ENCODE results near the gene FLCN.

The FLCN gene

GRCh38 chr17:17241656-17242055 is 4.7 kb upstream of the FLCN start:
- Histone ChIP-seq H3K4me1 (ENCODE audit: insufficient read depth, low read length, severe bottlenecking) (peaks cover 12% of the 10 kb centered on the region), H4K20me1 (ENCODE audit: insufficient read depth, low read length) (no peaks in the 10 kb centered on the region), H3K27me3 (ENCODE audit: insufficient read depth, low read length) (no peaks in the 10 kb centered on the region), H3K27ac (ENCODE audit: low read depth, low read length, poor library complexity, severe bottlenecking) (no peak overlapping the region), H3K4me2 (ENCODE audit: low read length) (no peak overlapping the region), H3K79me2 (ENCODE audit: insufficient read depth, low read length) (peaks cover 2% of the 10 kb centered on the region; the same call in 1 of the 2 replicates), H2AFZ (ENCODE audit: low read length) (no peak overlapping the region), H3K36me3 (ENCODE audit: insufficient read depth, low read length) (peaks cover 22% of the 10 kb centered on the region), H3K4me3 (ENCODE audit: low read depth, low read length, poor library complexity, severe bottlenecking) (no peak overlapping the region), H3F3A (ENCODE audit: insufficient read depth, low read length) (no peaks in the 10 kb centered on the region), H3K9ac (ENCODE audit: low read length) (no peak overlapping the region), H3K9me2 (ENCODE audit: low read depth, low read length) (no peaks in the 10 kb centered on the region), H3K9me3 (ENCODE audit: low read length) (no peaks in the 10 kb centered on the region)
- TF ChIP-seq EZH2 (IDR thresholded peaks at IDR 0.05; ENCODE audit: borderline replicate concordance, low read length) = no peak
- TF ChIP-seq, protein P1, sequence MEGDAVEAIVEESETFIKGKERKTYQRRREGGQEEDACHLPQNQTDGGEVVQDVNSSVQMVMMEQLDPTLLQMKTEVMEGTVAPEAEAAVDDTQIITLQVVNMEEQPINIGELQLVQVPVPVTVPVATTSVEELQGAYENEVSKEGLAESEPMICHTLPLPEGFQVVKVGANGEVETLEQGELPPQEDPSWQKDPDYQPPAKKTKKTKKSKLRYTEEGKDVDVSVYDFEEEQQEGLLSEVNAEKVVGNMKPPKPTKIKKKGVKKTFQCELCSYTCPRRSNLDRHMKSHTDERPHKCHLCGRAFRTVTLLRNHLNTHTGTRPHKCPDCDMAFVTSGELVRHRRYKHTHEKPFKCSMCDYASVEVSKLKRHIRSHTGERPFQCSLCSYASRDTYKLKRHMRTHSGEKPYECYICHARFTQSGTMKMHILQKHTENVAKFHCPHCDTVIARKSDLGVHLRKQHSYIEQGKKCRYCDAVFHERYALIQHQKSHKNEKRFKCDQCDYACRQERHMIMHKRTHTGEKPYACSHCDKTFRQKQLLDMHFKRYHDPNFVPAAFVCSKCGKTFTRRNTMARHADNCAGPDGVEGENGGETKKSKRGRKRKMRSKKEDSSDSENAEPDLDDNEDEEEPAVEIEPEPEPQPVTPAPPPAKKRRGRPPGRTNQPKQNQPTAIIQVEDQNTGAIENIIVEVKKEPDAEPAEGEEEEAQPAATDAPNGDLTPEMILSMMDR (IDR thresholded peaks at IDR 0.05; ENCODE audit: low read length) = no peak

- H2AFZ ChIP-seq (ENCODE audit: low read length) = no peak overlapping the region
- no peaks in the 10 kb centered on the region for H3K27me3 ChIP-seq (ENCODE audit: insufficient read depth, low read length)
- peaks cover 8% of the 10 kb centered on the region; the same call in 1 of the 2 replicates for H3K36me3 ChIP-seq (ENCODE audit: insufficient read depth, low read length)
- H3F3A ChIP-seq (ENCODE audit: insufficient read depth, low read length) = no peaks in the 10 kb centered on the region
- peaks cover 26% of the 10 kb centered on the region for H3K4me1 ChIP-seq (ENCODE audit: insufficient read depth, low read length, severe bottlenecking)
- H4K20me1 ChIP-seq (ENCODE audit: insufficient read depth, low read length) = no peaks in the 10 kb centered on the region
- TF ChIP-seq, protein P1 (IDR thresholded peaks at IDR 0.05; ENCODE audit: low read length) = no peak
- no peak for TF ChIP-seq EZH2 (IDR thresholded peaks at IDR 0.05; ENCODE audit: borderline replicate concordance, low read length)
- H3K4me2 ChIP-seq (ENCODE audit: low read length) = no peak overlapping the region
- H3K27ac ChIP-seq (ENCODE audit: low read depth, low read length, poor library complexity, severe bottlenecking) = peak overlapping the region; percentile 1
- peaks cover 18% of the 10 kb centered on the region; the same call in 1 of the 2 replicates for H3K79me2 ChIP-seq (ENCODE audit: insufficient read depth, low read length)
- H3K4me3 ChIP-seq (ENCODE audit: low read depth, low read length, poor library complexity, severe bottlenecking) = no peak overlapping the region
- H3K9me2 ChIP-seq (ENCODE audit: low read depth, low read length) = no peaks in the 10 kb centered on the region
- H3K9ac ChIP-seq (ENCODE audit: low read length) = no peak overlapping the region
- no peaks in the 10 kb centered on the region for H3K9me3 ChIP-seq (ENCODE audit: low read length)
Observed at GRCh38 chr17:17239832-17240231, 2.9 kb upstream of the FLCN start.

DNA sequence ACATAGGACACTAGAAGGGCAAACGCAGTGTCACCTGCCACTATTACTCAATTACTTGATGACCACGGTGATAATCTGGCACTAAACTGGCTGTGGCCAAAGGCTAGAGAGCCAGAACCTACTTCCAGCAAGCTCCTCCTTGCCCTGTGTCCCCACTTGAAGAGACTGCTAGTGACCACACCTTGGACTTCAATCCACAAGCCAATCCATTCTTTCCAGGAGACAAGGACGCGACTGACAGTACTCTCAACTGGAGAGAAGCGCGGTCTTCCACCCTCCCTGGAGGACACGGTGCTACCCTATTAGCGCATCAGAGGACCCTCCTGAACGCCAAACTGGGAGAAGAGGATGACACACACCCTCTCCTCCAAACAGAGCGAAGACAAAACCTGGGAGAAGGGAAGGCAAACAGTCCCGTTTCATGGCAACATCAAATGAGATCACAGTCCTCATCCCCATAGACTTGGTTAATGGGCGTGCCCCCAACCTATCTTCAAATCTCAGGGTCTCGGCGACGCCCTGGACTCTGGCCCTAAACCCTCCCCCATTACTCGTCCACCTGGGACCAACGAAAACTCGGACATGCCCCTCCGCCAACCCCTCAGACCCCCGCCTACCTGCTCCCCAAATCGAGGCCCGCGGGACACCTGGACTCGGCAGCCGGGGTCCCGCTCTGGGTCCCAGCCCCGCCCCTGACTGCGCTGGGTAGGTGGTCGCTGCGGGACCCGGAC is 508 bp downstream of the FLCN start:
- Histone ChIP-seq H3K9me3 (ENCODE audit: low read length) (no peaks in the 10 kb centered on the region), H3K4me1 (ENCODE audit: insufficient read depth, low read length, severe bottlenecking) (peaks cover 26% of the 10 kb centered on the region), H3K27ac (ENCODE audit: low read depth, low read length, poor library complexity, severe bottlenecking) (no peak overlapping the region), H2AFZ (ENCODE audit: low read length) (no peak overlapping the region), H3K4me2 (ENCODE audit: low read length) (peak overlapping the region; percentile 100), H3K27me3 (ENCODE audit: insufficient read depth, low read length) (no peaks in the 10 kb centered on the region), H3K79me2 (ENCODE audit: insufficient read depth, low read length) (peaks cover 18% of the 10 kb centered on the region; the same call in 1 of the 2 replicates), H3K9me2 (ENCODE audit: low read depth, low read length) (no peaks in the 10 kb centered on the region), H4K20me1 (ENCODE audit: insufficient read depth, low read length) (no peaks in the 10 kb centered on the region), H3K36me3 (ENCODE audit: insufficient read depth, low read length) (peaks cover 7% of the 10 kb centered on the region; the same call in 1 of the 2 replicates), H3F3A (ENCODE audit: insufficient read depth, low read length) (no peaks in the 10 kb centered on the region), H3K4me3 (ENCODE audit: low read depth, low read length, poor library complexity, severe bottlenecking) (peak overlapping the region; percentile 98), H3K9ac (ENCODE audit: low read length) (peak overlapping the region; percentile 98)
- TF ChIP-seq EZH2 (IDR thresholded peaks at IDR 0.05; ENCODE audit: borderline replicate concordance, low read length) = no peak
- TF ChIP-seq, protein P1 (IDR thresholded peaks at IDR 0.05; ENCODE audit: low read length) = no peak

Data from OCI-LY1 (cell line).